Measurements from ENCODE around the gene SCARB1.

Gene SCARB1

DNA sequence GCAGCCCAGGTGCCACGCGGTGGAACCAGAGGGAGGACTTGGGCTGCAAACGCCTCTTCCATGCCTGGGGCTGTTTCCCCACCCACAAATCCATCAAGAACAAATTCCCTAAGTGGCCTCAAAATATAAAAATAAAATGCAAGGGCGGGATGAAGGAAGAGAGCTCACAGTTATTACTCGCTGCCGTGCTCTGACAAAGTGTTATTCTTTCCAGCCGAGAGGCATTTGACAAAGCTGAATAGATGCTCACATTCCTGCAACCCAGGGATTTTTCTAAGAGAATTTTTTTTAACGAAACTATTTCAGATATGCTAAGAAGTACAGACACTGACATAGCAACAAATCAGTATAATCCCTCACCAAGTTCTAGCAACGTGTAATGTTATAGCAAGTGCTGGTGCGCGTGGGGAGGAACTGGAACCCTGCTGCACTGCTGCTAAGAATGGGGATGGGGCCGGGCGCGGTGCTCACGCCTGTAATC, 70.7 kb downstream of the SCARB1 start:
- no peaks in the 10 kb centered on the region for H3K27me3 ChIP-seq (ENCODE audit: control insufficient read depth in 3 of 3, insufficient read depth in 3 of 3, low read depth in 1 of 3, low read length in 3 of 3)
- peaks cover 14 to 16% of the 10 kb centered on the region in 2 donors for H3K4me1 ChIP-seq (ENCODE audit: control insufficient read depth in 2 of 2, insufficient read depth in 1 of 2, low read depth in 1 of 2, low read length in 2 of 2)
- H2BK15ac ChIP-seq (ENCODE audit: low read length), result no peak overlapping the region
- no peak overlapping the region for H3K18ac ChIP-seq (ENCODE audit: low read length)
- H3K27ac ChIP-seq (replicated peaks; ENCODE audit: low read length), result no peak overlapping the region
- DNase-seq (ENCODE audit: low spot score), result no peak
- no peak overlapping the region for H3K4me3 ChIP-seq (ENCODE audit: low read length in 2 of 2)
- H2BK12ac ChIP-seq (ENCODE audit: low read length), result peak overlapping the region; percentile 4
- H2AK5ac ChIP-seq (ENCODE audit: low read depth, low read length), result no peak overlapping the region
- WGBS, 2 donors (ENCODE audit: extremely low coverage in 2 of 2, insufficient read length in 2 of 2, insufficient replicate concordance in 1 of 2), result no CpG with 5 or more reads among the region's 15 CpGs
- no peak overlapping the region for H3K9ac ChIP-seq (ENCODE audit: low read depth, low read length, poor library complexity)
- no peak overlapping the region for H3K4me2 ChIP-seq (ENCODE audit: insufficient read depth, low read length, poor library complexity, severe bottlenecking)
- H2BK5ac ChIP-seq (ENCODE audit: low read length), result no peak overlapping the region
- no peak overlapping the region for H3K14ac ChIP-seq (ENCODE audit: low read length)
- H2AFZ ChIP-seq (ENCODE audit: low read length), result no peak overlapping the region
- peaks cover 0 to 38% of the 10 kb centered on the region in 2 donors for H3K36me3 ChIP-seq (replicated peaks in 1 of 2; ENCODE audit: control insufficient read depth in 2 of 2, insufficient read depth in 2 of 2, low read length in 2 of 2)
- H3K9me3 ChIP-seq (replicated peaks in 1 of 2; ENCODE audit: control insufficient read depth in 2 of 2, insufficient read depth in 1 of 2, low read depth in 1 of 2, low read length in 2 of 2), result peaks cover 0 to 5% of the 10 kb centered on the region in 2 donors
- H2BK120ac ChIP-seq (ENCODE audit: low read depth, low read length), result no peak overlapping the region
- H3K23ac ChIP-seq (ENCODE audit: low read depth, low read length, poor library complexity), result no peak overlapping the region
- no peak overlapping the region for H3K4ac ChIP-seq (ENCODE audit: low read length)
- H4K8ac ChIP-seq (ENCODE audit: low read depth, low read length), result no peak overlapping the region
- no peak overlapping the region for H4K91ac ChIP-seq (ENCODE audit: low read depth, low read length, poor library complexity)
- H3K79me1 ChIP-seq (ENCODE audit: low read depth, low read length), result no peaks in the 10 kb centered on the region

DNA sequence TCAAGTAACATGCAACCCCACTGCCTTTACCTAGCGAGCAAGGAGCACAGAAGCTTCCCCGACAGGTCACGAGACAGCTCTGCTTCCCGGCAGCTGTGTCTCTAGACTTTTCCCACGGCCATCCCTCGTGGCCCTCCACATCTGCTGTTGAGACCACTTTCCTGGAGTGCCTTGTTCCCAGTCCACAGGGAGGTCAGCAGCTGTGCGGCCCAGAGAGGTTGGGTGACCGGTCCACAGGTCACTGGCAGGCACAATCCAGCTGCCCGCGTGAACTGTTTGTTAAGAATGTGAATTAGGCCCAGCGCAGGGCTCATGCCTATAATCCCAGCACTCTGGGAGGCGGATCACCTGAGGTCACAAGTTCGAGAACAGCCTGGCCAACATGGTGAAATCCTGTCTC, 71.5 kb downstream of the SCARB1 start:
- Histone ChIP-seq H4K91ac (ENCODE audit: low read depth, low read length, poor library complexity) (no peak overlapping the region), H3K36me3 (replicated peaks in 1 of 2; ENCODE audit: control insufficient read depth in 2 of 2, insufficient read depth in 2 of 2, low read length in 2 of 2) (peaks cover 0 to 36% of the 10 kb centered on the region in 2 donors), H3K18ac (ENCODE audit: low read length) (peak overlapping the region; percentile 20), H3K9ac (ENCODE audit: low read depth, low read length, poor library complexity) (no peak overlapping the region), H4K8ac (ENCODE audit: low read depth, low read length) (no peak overlapping the region), H2BK12ac (ENCODE audit: low read length) (no peak overlapping the region), H3K9me3 (replicated peaks in 1 of 2; ENCODE audit: control insufficient read depth in 2 of 2, insufficient read depth in 1 of 2, low read depth in 1 of 2, low read length in 2 of 2) (peaks cover 0 to 5% of the 10 kb centered on the region in 2 donors), H3K14ac (ENCODE audit: low read length) (no peak overlapping the region), H2AFZ (ENCODE audit: low read length) (no peak overlapping the region), H3K79me1 (ENCODE audit: low read depth, low read length) (no peaks in the 10 kb centered on the region), H2BK15ac (ENCODE audit: low read length) (no peak overlapping the region), H3K4me1 (ENCODE audit: control insufficient read depth in 2 of 2, insufficient read depth in 1 of 2, low read depth in 1 of 2, low read length in 2 of 2) (peaks cover 8 to 9% of the 10 kb centered on the region in 2 donors), H2BK120ac (ENCODE audit: low read depth, low read length) (no peak overlapping the region), H3K4me3 (ENCODE audit: low read length in 2 of 2) (no peak overlapping the region), H2AK5ac (ENCODE audit: low read depth, low read length) (no peak overlapping the region), H3K4me2 (ENCODE audit: insufficient read depth, low read length, poor library complexity, severe bottlenecking) (no peak overlapping the region), H3K4ac (ENCODE audit: low read length) (no peak overlapping the region), H2BK5ac (ENCODE audit: low read length) (no peak overlapping the region), H3K23ac (ENCODE audit: low read depth, low read length, poor library complexity) (no peak overlapping the region), H3K27me3 (ENCODE audit: control insufficient read depth in 3 of 3, insufficient read depth in 3 of 3, low read depth in 1 of 3, low read length in 3 of 3) (no peaks in the 10 kb centered on the region), H3K27ac (replicated peaks; ENCODE audit: low read length) (peak overlapping the region; percentile 7)
- no peak for DNase-seq (ENCODE audit: low spot score)
- no CpG with 5 or more reads among the region's 13 CpGs for WGBS, 2 donors (ENCODE audit: extremely low coverage in 2 of 2, insufficient read length in 2 of 2, insufficient replicate concordance in 1 of 2)

DNA sequence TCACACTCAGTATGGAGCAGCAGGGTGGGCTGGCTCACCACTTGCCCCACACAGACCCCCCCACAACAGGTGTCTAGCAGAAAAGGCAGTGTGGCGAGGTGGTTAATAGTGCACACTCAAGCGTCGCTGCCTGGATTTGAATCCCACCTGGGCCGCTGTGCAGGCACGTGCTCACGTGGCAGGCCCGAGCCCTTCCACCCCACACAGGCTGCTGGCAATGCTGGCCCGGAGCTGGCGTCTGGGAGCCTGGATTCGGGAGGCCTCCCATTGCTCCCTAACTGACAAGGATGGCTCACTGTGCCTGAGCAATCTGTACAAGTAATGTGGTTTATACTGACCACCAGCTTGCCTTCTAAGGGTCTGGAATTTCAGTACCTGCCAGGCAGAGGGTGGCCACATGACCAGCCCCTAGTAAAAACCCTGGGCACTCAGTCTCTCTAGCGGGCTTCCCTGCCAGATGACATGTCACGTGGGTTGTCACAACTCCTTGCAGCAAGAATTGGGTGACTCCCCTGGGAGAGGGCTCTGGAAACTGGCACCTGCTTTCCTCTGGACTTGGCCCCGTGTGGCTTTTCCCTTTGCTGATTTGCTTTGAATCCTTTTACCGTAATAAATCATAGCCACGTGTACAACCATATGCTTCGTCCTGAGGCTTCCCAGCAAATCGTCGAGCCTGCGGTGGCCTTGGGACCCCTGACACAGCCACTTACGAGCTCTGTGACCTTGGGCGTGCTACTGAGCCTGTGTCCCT, 72.8 kb downstream of the SCARB1 start:
- peak overlapping the region; percentile 47 for H3K23ac ChIP-seq (ENCODE audit: low read depth, low read length, poor library complexity)
- H2BK120ac ChIP-seq (ENCODE audit: low read depth, low read length), result no peak overlapping the region
- DNase-seq (ENCODE audit: low spot score), result no peak
- peaks cover 0 to 5% of the 10 kb centered on the region in 2 donors for H3K9me3 ChIP-seq (replicated peaks in 1 of 2; ENCODE audit: control insufficient read depth in 2 of 2, insufficient read depth in 1 of 2, low read depth in 1 of 2, low read length in 2 of 2)
- H3K4ac ChIP-seq (ENCODE audit: low read length), result no peak overlapping the region
- no CpG with 5 or more reads among the region's 21 CpGs for WGBS, 2 donors (ENCODE audit: extremely low coverage in 2 of 2, insufficient read length in 2 of 2, insufficient replicate concordance in 1 of 2)
- peaks cover 3 to 7% of the 10 kb centered on the region in 2 donors for H3K4me1 ChIP-seq (ENCODE audit: control insufficient read depth in 2 of 2, insufficient read depth in 1 of 2, low read depth in 1 of 2, low read length in 2 of 2)
- H3K4me2 ChIP-seq (ENCODE audit: insufficient read depth, low read length, poor library complexity, severe bottlenecking), result no peak overlapping the region
- H2BK15ac ChIP-seq (ENCODE audit: low read length), result no peak overlapping the region
- no peak overlapping the region for H4K8ac ChIP-seq (ENCODE audit: low read depth, low read length)
- peak overlapping the region; percentile 66 for H3K9ac ChIP-seq (ENCODE audit: low read depth, low read length, poor library complexity)
- no peak overlapping the region for H3K27ac ChIP-seq (replicated peaks; ENCODE audit: low read length)
- no peak overlapping the region for H2AFZ ChIP-seq (ENCODE audit: low read length)
- H3K27me3 ChIP-seq (ENCODE audit: control insufficient read depth in 3 of 3, insufficient read depth in 3 of 3, low read depth in 1 of 3, low read length in 3 of 3), result no peaks in the 10 kb centered on the region
- no peak overlapping the region for H2BK12ac ChIP-seq (ENCODE audit: low read length)
- H3K4me3 ChIP-seq (ENCODE audit: low read length in 2 of 2), result no peak overlapping the region
- H3K18ac ChIP-seq (ENCODE audit: low read length), result peak overlapping the region; percentile 52
- H3K14ac ChIP-seq (ENCODE audit: low read length), result no peak overlapping the region
- H2BK5ac ChIP-seq (ENCODE audit: low read length), result no peak overlapping the region
- no peaks in the 10 kb centered on the region for H3K79me1 ChIP-seq (ENCODE audit: low read depth, low read length)
- peaks cover 0 to 41% of the 10 kb centered on the region in 2 donors for H3K36me3 ChIP-seq (replicated peaks in 1 of 2; ENCODE audit: control insufficient read depth in 2 of 2, insufficient read depth in 2 of 2, low read length in 2 of 2)
- H4K91ac ChIP-seq (ENCODE audit: low read depth, low read length, poor library complexity), result no peak overlapping the region
- peak overlapping the region; percentile 57 for H2AK5ac ChIP-seq (ENCODE audit: low read depth, low read length)

DNA sequence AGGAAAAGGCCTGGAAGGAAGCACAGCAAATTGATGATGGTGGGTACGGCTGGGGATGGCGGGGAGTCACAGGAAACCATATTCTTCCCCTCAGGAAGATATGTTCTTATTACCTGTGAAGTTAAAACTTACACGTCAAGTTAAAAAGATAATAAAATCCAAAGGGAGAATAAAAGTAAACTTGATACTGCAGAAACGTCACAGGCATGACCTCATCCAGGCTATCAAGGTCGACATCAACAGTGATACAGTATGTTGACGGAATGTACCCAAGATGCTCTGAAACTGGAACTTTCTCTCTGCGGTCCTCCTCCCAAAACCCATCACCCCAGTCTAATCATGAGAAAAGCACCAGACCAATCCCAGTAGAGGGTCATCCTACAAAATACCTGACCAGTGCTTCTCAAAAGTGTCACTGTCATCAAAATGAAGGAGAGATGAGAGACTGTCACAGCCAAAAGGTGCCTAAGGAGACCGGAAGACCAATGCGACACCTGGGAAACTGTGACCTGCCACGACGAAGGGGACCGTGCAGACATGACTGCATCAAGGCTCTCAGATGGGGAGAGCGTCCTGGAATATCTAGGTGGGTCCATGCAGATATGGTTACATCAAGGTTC, 74.6 kb downstream of the SCARB1 start:
- no peak for DNase-seq (ENCODE audit: low spot score)

More for the DNA sequence above, 74.6 kb downstream of the SCARB1 start:
- H3K23ac ChIP-seq (ENCODE audit: low read depth, low read length, poor library complexity), result no peak overlapping the region
- H2BK15ac ChIP-seq (ENCODE audit: low read length), result no peak overlapping the region
- H4K8ac ChIP-seq (ENCODE audit: low read depth, low read length), result no peak overlapping the region
- no peak overlapping the region for H3K9ac ChIP-seq (ENCODE audit: low read depth, low read length, poor library complexity)
- H3K14ac ChIP-seq (ENCODE audit: low read length), result no peak overlapping the region
- no peak overlapping the region for H2AK5ac ChIP-seq (ENCODE audit: low read depth, low read length)
- peaks cover 3 to 7% of the 10 kb centered on the region in 2 donors for H3K4me1 ChIP-seq (ENCODE audit: control insufficient read depth in 2 of 2, insufficient read depth in 1 of 2, low read depth in 1 of 2, low read length in 2 of 2)
- no peak overlapping the region for H3K4me3 ChIP-seq (ENCODE audit: low read length in 2 of 2)
- no peaks in the 10 kb centered on the region for H3K27me3 ChIP-seq (ENCODE audit: control insufficient read depth in 3 of 3, insufficient read depth in 3 of 3, low read depth in 1 of 3, low read length in 3 of 3)
- H2AFZ ChIP-seq (ENCODE audit: low read length), result no peak overlapping the region
- H4K91ac ChIP-seq (ENCODE audit: low read depth, low read length, poor library complexity), result no peak overlapping the region
- no peak overlapping the region for H3K4me2 ChIP-seq (ENCODE audit: insufficient read depth, low read length, poor library complexity, severe bottlenecking)
- H2BK120ac ChIP-seq (ENCODE audit: low read depth, low read length), result no peak overlapping the region
- peaks cover 0 to 5% of the 10 kb centered on the region in 2 donors for H3K9me3 ChIP-seq (replicated peaks in 1 of 2; ENCODE audit: control insufficient read depth in 2 of 2, insufficient read depth in 1 of 2, low read depth in 1 of 2, low read length in 2 of 2)
- no peak overlapping the region for H3K27ac ChIP-seq (replicated peaks; ENCODE audit: low read length)
- peaks cover 2% of the 10 kb centered on the region for H3K79me1 ChIP-seq (ENCODE audit: low read depth, low read length)
- WGBS, 2 donors (ENCODE audit: extremely low coverage in 2 of 2, insufficient read length in 2 of 2, insufficient replicate concordance in 1 of 2), result no CpG with 5 or more reads among the region's 13 CpGs
- peaks cover 3 to 47% of the 10 kb centered on the region in 2 donors for H3K36me3 ChIP-seq (replicated peaks in 1 of 2; ENCODE audit: control insufficient read depth in 2 of 2, insufficient read depth in 2 of 2, low read length in 2 of 2)
- no peak overlapping the region for H3K4ac ChIP-seq (ENCODE audit: low read length)
- H2BK5ac ChIP-seq (ENCODE audit: low read length), result no peak overlapping the region
- no peak overlapping the region for H2BK12ac ChIP-seq (ENCODE audit: low read length)
- H3K18ac ChIP-seq (ENCODE audit: low read length), result no peak overlapping the region
